A549 (cell line): Measurements from ENCODE around the gene EEF2. TPM values are rescaled to one million over a fixed set of nuclear protein-coding genes. Genes with fewer than 3 reads are reported as not detected.

Experiments used
- ATAC-seq, 2 experiments: fragments of 200-7000 bp in 1 of 2; fragments of >200 bp in 1 of 2; cut with Nextera tagmentation in 1 of 2; cut with Tn5 transposase in 1 of 2; 3 replicates each; pipeline versions ENCODE4 v1.8.0 to v1.9.1; 2018 to 2020; ENCODE audit warnings: mild to moderate bottlenecking in 1 of 2, moderate library complexity in 1 of 2
- CTCF ChIA-PET: fragments of 300-600 bp; sonication (Branson Sonifier 250); formaldehyde crosslinking; extraction: SDS; loops from one replicate; lab custom pipeline; 2021; ENCODE audit warnings: antibody characterized with exemption, inconsistent platforms; lab: Yijun Ruan, JAX
- POLR2A ChIA-PET: fragments of 350-600 bp; formaldehyde crosslinking; extraction: SDS; loops from one replicate; lab custom pipeline; 2021; ENCODE audit warnings: antibody characterized with exemption, inconsistent platforms; lab: Yijun Ruan, JAX
- DNase-seq, 2 experiments: peaks; one replicate each; pipeline versions ENCODE4 v3.0.0 to v3.0.0-alpha.2; 2011 to 2016; ENCODE audit warnings: low read depth in 1 of 2, low spot score in 1 of 2
- FAIRE-seq: peaks from 2 replicates; lab custom pipeline; 2011; peaks lifted over from hg19 to GRCh38; lab: Jason Lieb, UNC
- H3K27ac ChIP-seq, 2 experiments: fragments of >200 bp; sonication (Bioruptor Twin); formaldehyde crosslinking; 3 replicates each; pipeline ENCODE4 v1.5.1; 2016 to 2017
- H3K4me1 ChIP-seq: fragments of >200 bp; sonication (Bioruptor Twin); formaldehyde crosslinking; 3 replicates; pipeline ENCODE4 v1.6.1; 2016
- H3K4me2 ChIP-seq: fragments of >200 bp; sonication (Bioruptor Twin); formaldehyde crosslinking; 3 replicates; pipeline ENCODE4 v1.6.1; 2016
- H3K4me3 ChIP-seq: fragments of >200 bp; sonication (Bioruptor Twin); formaldehyde crosslinking; 3 replicates; pipeline ENCODE4 v1.5.1; 2016
- H3K9me3 ChIP-seq: fragments of >200 bp; sonication (Bioruptor Twin); formaldehyde crosslinking; 3 replicates; pipeline ENCODE4 v1.6.1; 2016
- BHLHE40 ChIP-seq: IDR thresholded peaks from 2 replicates; pipeline ENCODE4 v1.6.1; 2012; ENCODE audit warnings: low read depth, low read length, inconsistent platforms
- CBX8 ChIP-seq: fragments of 200-600 bp; sonication (generic); IDR thresholded peaks from 2 replicates; pipeline ENCODE4 v1.6.1; 2016
- CEBPB ChIP-seq, 2 experiments: fragments of >200 bp in 1 of 2; sonication (Bioruptor Twin) in 1 of 2; formaldehyde crosslinking in 1 of 2; IDR thresholded peaks; 2 replicates each; pipeline ENCODE4 v1.6.1; 2012 to 2016
- CHD2 ChIP-seq: fragments of 150-350 bp; IDR thresholded peaks from 2 replicates; pipeline ENCODE4 v1.6.1; 2014; ENCODE audit warnings: low read length; ENCODE audit not compliant: partially characterized antibody
- CTCF ChIP-seq: fragments of >200 bp; sonication (Bioruptor Twin); formaldehyde crosslinking; IDR thresholded peaks from 3 replicates; pipeline ENCODE4 v1.5.1; 2016
- EHF ChIP-seq: fragments of 250-450 bp; sonication (Bioruptor Pico); IDR thresholded peaks from 2 replicates; pipeline ENCODE4 v1.5.0; 2020; ENCODE audit warnings: mild to moderate bottlenecking
- ELK1 ChIP-seq: fragments of 150-350 bp; IDR thresholded peaks from 2 replicates; pipeline ENCODE4 v1.6.1; 2014; ENCODE audit warnings: low read depth, mild to moderate bottlenecking, low read length
- EP300 ChIP-seq, 2 experiments: fragments of >200 bp; sonication (Bioruptor Twin); formaldehyde crosslinking; IDR thresholded peaks; 2 replicates in 1 of 2; 3 replicates in 1 of 2; pipeline ENCODE4 v1.6.1; 2016 to 2017
- ESRRA ChIP-seq: fragments of 150-350 bp; IDR thresholded peaks from 2 replicates; pipeline ENCODE4 v1.6.1; 2014; ENCODE audit warnings: mild to moderate bottlenecking, low read length, borderline replicate concordance
- FOXS1 ChIP-seq: fragments of 250-450 bp; sonication (Bioruptor Pico); IDR thresholded peaks from 2 replicates; pipeline ENCODE4 v1.5.0; 2020; ENCODE audit warnings: mild to moderate bottlenecking, moderate library complexity
- KDM1A ChIP-seq: fragments of 200-600 bp; sonication (generic); IDR thresholded peaks from 2 replicates; pipeline ENCODE4 v1.6.1; 2016; ENCODE audit warnings: low read depth, mild to moderate bottlenecking
- NPAS2 ChIP-seq: fragments of 250-450 bp; sonication (Bioruptor Pico); IDR thresholded peaks from 2 replicates; pipeline ENCODE4 v1.8.0; 2022; ENCODE audit warnings: mild to moderate bottlenecking, moderate library complexity, borderline replicate concordance
- NR3C1 ChIP-seq: fragments of >200 bp; sonication (Bioruptor Twin); formaldehyde crosslinking; IDR thresholded peaks from 3 replicates; pipeline ENCODE4 v1.6.1; 2017
- RCOR1 ChIP-seq: fragments of 150-350 bp; IDR thresholded peaks from 2 replicates; pipeline ENCODE4 v1.6.1; 2014; ENCODE audit warnings: antibody characterized with exemption, low read length, low read depth
- RFX5 ChIP-seq: fragments of 450-650 bp; IDR thresholded peaks from 2 replicates; pipeline ENCODE4 v1.7.1; 2014; ENCODE audit warnings: antibody characterized with exemption, mild to moderate bottlenecking, moderate library complexity
- USF2 ChIP-seq: fragments of 450-650 bp; IDR thresholded peaks from 2 replicates; pipeline ENCODE4 v1.6.1; 2014; ENCODE audit warnings: antibody characterized with exemption
- WGBS: methylation state at CpG from one replicate; pipeline ENCODE4 v1.1.6; 2017; ENCODE audit errors: missing lambda C conversion rate; 5-methylcytosine and 5-hydroxymethylcytosine counted together
- polyA plus RNA-seq, 4 experiments: library from polyadenylated mRNA; depleted of rRNA in 3 of 4; stranded (reverse); fragments of >200 nt; fragmentation: RNase III in 1 of 4; extraction: RNeasy Plus Mini Kit Qiagen cat#74134 plus additional on column Dnase treatment in 1 of 4; gene quantifications; 2 replicates in 3 of 4; 3 replicates in 1 of 4; pipeline ENCODE4 v1.2.3, GENCODE V29; 2011 to 2017
- TF ChIP-seq, protein P1 (sequence below): IDR thresholded peaks from 2 replicates; pipeline ENCODE4 v1.6.1; 2012
- TF ChIP-seq, protein P2 (sequence below): fragments of >200 bp; sonication (Bioruptor Twin); formaldehyde crosslinking; IDR thresholded peaks from 3 replicates; pipeline ENCODE4 v1.6.1; 2016

EEF2 gene
- polyA plus RNA-seq, 2 of the 4 experiments (the other 2 are of a cell fraction): 680 to 971 TPM

DNA sequence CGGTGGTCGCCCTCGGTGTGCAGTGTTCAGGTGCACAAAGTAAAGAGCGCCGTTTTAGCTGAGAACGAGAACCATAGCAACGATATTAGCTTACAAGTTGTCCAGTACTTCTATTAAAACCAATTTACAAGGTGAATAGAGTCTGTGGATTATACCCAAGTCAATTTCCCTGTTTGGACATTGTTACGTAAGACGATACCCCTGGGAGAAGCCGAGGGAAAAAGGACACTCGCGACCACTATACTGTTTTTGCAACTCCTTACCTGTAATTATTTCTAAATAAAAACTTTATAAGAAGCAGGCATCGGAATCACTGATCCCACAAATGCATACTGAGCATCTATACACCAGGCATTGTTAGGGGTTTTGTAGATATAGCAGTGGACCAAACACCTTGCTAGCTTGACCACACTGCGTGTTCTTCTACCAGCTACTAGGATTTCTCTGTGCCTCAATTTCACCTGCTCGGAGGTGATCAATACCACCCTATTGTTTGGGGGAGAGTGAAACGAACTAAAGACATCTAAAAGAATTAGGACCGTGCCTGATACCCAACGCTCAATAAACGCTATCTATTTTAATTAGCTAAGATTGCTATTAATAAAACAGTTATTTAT, 488 bp upstream of the EEF2 start:
- CTCF ChIA-PET: interaction anchor here (0.6 to 2.7 kb wide), 16 partner anchors 8 to 233 kb away, joined by 3 to 20 read pairs (median 4); no protein-coding TSS in a partner anchor
- no peak for DNase-seq
- no peaks in the 10 kb centered on the region for H3K9me3 ChIP-seq
- peak overlapping the region; percentile 83 to 97 for H3K27ac ChIP-seq
- peak overlapping the region; percentile 96 for H3K4me3 ChIP-seq
- no peak for FAIRE-seq
- POLR2A ChIA-PET: interaction anchor here (0.6 to 5.1 kb wide), 12 partner anchors 10 to 225 kb away, joined by 3 to 60 read pairs (median 4); partner anchors contain the start of genes DAPK3 and NMRK2
- peaks cover 26% of the 10 kb centered on the region; the same call in 2 of the 3 replicates for H3K4me1 ChIP-seq
- no peak for ATAC-seq
- TF ChIP-seq RCOR1 (no peak), RFX5 (no peak), BHLHE40 (no peak), USF2 (no peak), CEBPB (IDR thresholded peaks at IDR 0.05) (no peak), CTCF (no peak), KDM1A (no peak), ESRRA (no peak), CHD2 (no peak), CBX8 (no peak), EHF (CRISPR knock-in tag) (no peak), EP300 (IDR thresholded peaks at IDR 0.05) (no peak), FOXS1 (CRISPR knock-in tag) (no peak), NR3C1 (no peak)
- TF ChIP-seq, protein P1, sequence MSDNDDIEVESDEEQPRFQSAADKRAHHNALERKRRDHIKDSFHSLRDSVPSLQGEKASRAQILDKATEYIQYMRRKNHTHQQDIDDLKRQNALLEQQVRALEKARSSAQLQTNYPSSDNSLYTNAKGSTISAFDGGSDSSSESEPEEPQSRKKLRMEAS: no peak
- TF ChIP-seq, protein P2, sequence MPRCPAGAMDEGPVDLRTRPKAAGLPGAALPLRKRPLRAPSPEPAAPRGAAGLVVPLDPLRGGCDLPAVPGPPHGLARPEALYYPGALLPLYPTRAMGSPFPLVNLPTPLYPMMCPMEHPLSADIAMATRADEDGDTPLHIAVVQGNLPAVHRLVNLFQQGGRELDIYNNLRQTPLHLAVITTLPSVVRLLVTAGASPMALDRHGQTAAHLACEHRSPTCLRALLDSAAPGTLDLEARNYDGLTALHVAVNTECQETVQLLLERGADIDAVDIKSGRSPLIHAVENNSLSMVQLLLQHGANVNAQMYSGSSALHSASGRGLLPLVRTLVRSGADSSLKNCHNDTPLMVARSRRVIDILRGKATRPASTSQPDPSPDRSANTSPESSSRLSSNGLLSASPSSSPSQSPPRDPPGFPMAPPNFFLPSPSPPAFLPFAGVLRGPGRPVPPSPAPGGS: no peak
- 4% methylated on average over 13 of the region's 19 CpGs for WGBS
- H3K4me2 ChIP-seq: peak overlapping the region; percentile 91

GRCh38 chr19:3984584-3984907, 717 bp downstream of the EEF2 start:
- no peak for FAIRE-seq
- DNase-seq: no peak
- WGBS: 1% methylated on average over 9 of the region's 10 CpGs
- TF ChIP-seq BHLHE40 (no peak), ELK1 (no peak), NPAS2 (no peak), CHD2 (no peak)
- H3K9me3 ChIP-seq: no peaks in the 10 kb centered on the region
- ChIA-PET POLR2A (interaction anchor here (0.6 to 5.1 kb wide), 4 partner anchors 15 to 222 kb away, joined by 3 to 60 read pairs (median 4); partner anchors contain the start of genes DAPK3 and MRPL54), CTCF (interaction anchor here (2.1 to 3.5 kb wide), 3 partner anchors 14 to 224 kb away, joined by 7 to 20 read pairs (median 16); partner anchors contain the start of gene DAPK3)
- no peak for ATAC-seq
- peak overlapping the region; percentile 96 for H3K4me3 ChIP-seq
- H3K27ac ChIP-seq: peak overlapping the region; percentile 83 to 97
- H3K4me1 ChIP-seq: peaks cover 26% of the 10 kb centered on the region; the same call in 2 of the 3 replicates
- peak overlapping the region; percentile 91 for H3K4me2 ChIP-seq
